B cell (primary cell): Measurements from ENCODE around the gene DNM2. TPM values are rescaled to one million over a fixed set of nuclear protein-coding genes. Genes with fewer than 3 reads are reported as not detected.

Experiments
- ATAC-seq: fragments of 200-7000 bp; cut with Tn5 transposase; one replicate; pipeline ENCODE4 v1.10.0; 2021; ENCODE audit warnings: low read depth, mild to moderate bottlenecking, moderate number of reproducible peaks, moderate library complexity
- CTCF ChIA-PET: fragments of 350-600 bp; sonication (Branson Sonifier 250); formaldehyde crosslinking; loops from one replicate; lab custom pipeline; 2021; ENCODE audit warnings: antibody characterized with exemption, inconsistent platforms; lab: Charles Lee
- POLR2A ChIA-PET: fragments of 350-600 bp; sonication (Branson Sonifier 250); formaldehyde crosslinking; loops from one replicate; lab custom pipeline; 2021; ENCODE audit warnings: antibody characterized with exemption; lab: Charles Lee
- DNase-seq: peaks from one replicate; pipeline ENCODE4 v3.0.0; 2013
- H2AFZ ChIP-seq: 2 replicates; pipeline ENCODE4 v1.6.1; 2012; ENCODE audit warnings: mild to moderate bottlenecking, low read depth, low read length; ENCODE audit not compliant: insufficient read depth, poor library complexity, severe bottlenecking
- H3K27ac ChIP-seq, 2 donors: 1 replicate in 1 of 2; 2 replicates in 1 of 2; pipeline ENCODE4 v1.5.1; 2012 to 2013; ENCODE audit warnings: low read length in 2 of 2, mild to moderate bottlenecking in 2 of 2, moderate library complexity in 1 of 2
- H3K27me3 ChIP-seq, 4 experiments: fragments of 200-600 bp in 1 of 4; sonication (generic) in 1 of 4; replicated peaks in 1 of 4; 1 replicate in 2 of 4; 2 replicates in 2 of 4; pipeline versions ENCODE4 v1.6.1 to v1.7.0; 2013 to 2016; ENCODE audit warnings: low read length in 3 of 4, mild to moderate bottlenecking in 2 of 4, mixed read lengths in 1 of 4, moderate library complexity in 1 of 4; ENCODE audit not compliant: insufficient read depth in 4 of 4, control insufficient read depth in 3 of 4; ENCODE audit errors: control extremely low read depth in 1 of 4
- H3K36me3 ChIP-seq, 2 experiments: replicated peaks in 1 of 2; 1 replicate in 1 of 2; 2 replicates in 1 of 2; pipeline versions ENCODE4 v1.6.1 to v1.7.1; 2013; ENCODE audit warnings: low read length in 1 of 2; ENCODE audit not compliant: insufficient read depth in 2 of 2, control insufficient read depth in 1 of 2; ENCODE audit errors: control extremely low read depth in 1 of 2, extremely low read depth in 1 of 2
- H3K4me1 ChIP-seq, 2 donors: fragments of 200-600 bp in 1 of 2; sonication (generic) in 1 of 2; 1 replicate in 1 of 2; 2 replicates in 1 of 2; pipeline versions ENCODE4 v1.5.1 to v1.6.1; 2013 to 2017; ENCODE audit warnings: low read length in 2 of 2; ENCODE audit not compliant: control insufficient read depth in 2 of 2, insufficient read depth in 2 of 2
- H3K4me2 ChIP-seq: replicated peaks from 2 replicates; pipeline ENCODE3; 2012; ENCODE audit warnings: mild to moderate bottlenecking, low read depth, low read length; ENCODE audit not compliant: poor library complexity, severe bottlenecking
- H3K4me3 ChIP-seq, 5 experiments: fragments of 200-600 bp in 1 of 5; sonication (generic) in 1 of 5; 1 replicate in 3 of 5; 2 replicates in 2 of 5; pipeline versions ENCODE4 v1.5.1 to v1.7.0; 2011 to 2016; ENCODE audit warnings: low read length in 4 of 5, mild to moderate bottlenecking in 4 of 5, low read depth in 2 of 5, control low read depth in 1 of 5, moderate library complexity in 1 of 5; ENCODE audit not compliant: insufficient read depth in 1 of 5; ENCODE audit errors: control extremely low read depth in 1 of 5, extremely low read depth in 1 of 5
- H3K79me2 ChIP-seq: fragments of 200-600 bp; sonication (generic); one replicate; pipeline ENCODE4 v1.6.0; 2016; ENCODE audit warnings: low read length; ENCODE audit not compliant: control insufficient read depth, insufficient read depth
- H3K9ac ChIP-seq: fragments of 200-600 bp; sonication (generic); 2 replicates; pipeline ENCODE4 v1.6.1; 2017; ENCODE audit warnings: mild to moderate bottlenecking, low read length, moderate library complexity
- H3K9me3 ChIP-seq, 3 donors: one replicate each; pipeline versions ENCODE4 v1.6.1 to v1.7.1; 2013; ENCODE audit warnings: low read length in 2 of 3; ENCODE audit not compliant: control insufficient read depth in 2 of 3, insufficient read depth in 1 of 3; ENCODE audit errors: control extremely low read depth in 1 of 3
- H4K20me1 ChIP-seq: 2 replicates; pipeline ENCODE4 v1.6.0; 2012; ENCODE audit warnings: mild to moderate bottlenecking, low read length; ENCODE audit not compliant: insufficient read depth, control insufficient read depth, poor library complexity, severe bottlenecking
- H3K27ac Mint-ChIP-seq: one replicate; pipeline ENCODE4 v1.8.0; 2021; ENCODE audit warnings: mixed read lengths
- H3K27me3 Mint-ChIP-seq: one replicate; pipeline ENCODE4 v1.8.0; 2021; ENCODE audit warnings: mixed read lengths
- H3K4me1 Mint-ChIP-seq: one replicate; pipeline ENCODE4 v1.8.0; 2021; ENCODE audit warnings: mixed read lengths
- H3K4me3 Mint-ChIP-seq: one replicate; pipeline ENCODE4 v1.8.0; 2021; ENCODE audit warnings: mixed read lengths
- H3K9me3 Mint-ChIP-seq: one replicate; pipeline ENCODE4 v1.8.0; 2022; ENCODE audit warnings: mixed read lengths; ENCODE audit not compliant: insufficient read depth
- CTCF ChIP-seq: fragments of 200-600 bp; IDR thresholded peaks from one replicate; pipeline ENCODE4 v1.8.0; 2022; ENCODE audit warnings: antibody characterized with exemption, mild to moderate bottlenecking
- EZH2 ChIP-seq: IDR thresholded peaks from 2 replicates; pipeline ENCODE4 v1.6.1; 2012; ENCODE audit warnings: borderline replicate concordance, low read depth, mild to moderate bottlenecking, moderate library complexity, low read length; ENCODE audit not compliant: insufficient read depth, poor library complexity, severe bottlenecking
- WGBS: methylation state at CpG from one replicate; pipeline ENCODE4 v1.1.5; 2013; ENCODE audit warnings: missing lambda C conversion rate; ENCODE audit not compliant: insufficient coverage; 5-methylcytosine and 5-hydroxymethylcytosine counted together
- intact Hi-C: fragments of 100-400 bp; cut with micrococcal nuclease; formaldehyde crosslinking; loops from one replicate; pipeline ENCODE4 v1.10.0; 2022
- polyA plus RNA-seq: library from polyadenylated mRNA; depleted of rRNA; stranded (reverse); fragments of >200 nt; gene quantifications from 2 replicates; pipeline ENCODE4 v1.2.3, GENCODE V29; 2012
- total RNA-seq, 2 donors: library from RNA; stranded (reverse); fragments of 120-200 nt in 1 of 2; gene quantifications; 1 replicate in 1 of 2; 2 replicates in 1 of 2; pipeline versions ENCODE4 v1.2.3 to v1.2.4, GENCODE V29; 2013 to 2022

DNM2 gene
- total and polyA plus RNA-seq, 2 donors (not counting 1 experiment from before 2014, with no cell fraction given) = 163 to 353 TPM

- no peaks in the 10 kb centered on the region for H4K20me1 ChIP-seq
- Mint-ChIP-seq H3K27ac (no peak overlapping the region), H3K4me3 (no peak overlapping the region), H3K4me1 (no peaks in the 10 kb centered on the region), H3K9me3 (no peaks in the 10 kb centered on the region), H3K27me3 (no peaks in the 10 kb centered on the region)
- no peak for DNase-seq
- H2AFZ ChIP-seq = no peak overlapping the region
- H3K27ac ChIP-seq = no peak overlapping the region
- ChIA-PET POLR2A (no interaction called here), CTCF (interaction anchor here (4.1 kb wide), 1 partner anchor 106 kb away, joined by 31 read pairs; the partner anchor contains the start of gene DNM2)
- TF ChIP-seq EZH2 (no peak), CTCF (no peak)
- intact Hi-C loops = no loop called here
- H3K27me3 ChIP-seq = no peaks in the 10 kb centered on the region
- no peak overlapping the region for H3K4me3 ChIP-seq
- H3K4me2 ChIP-seq = no peak overlapping the region
- H3K4me1 ChIP-seq = no peaks in the 10 kb centered on the region
- WGBS = over 99% methylated on average over 12 of the region's 12 CpGs
- H3K9me3 ChIP-seq = no peaks in the 10 kb centered on the region
- H3K9ac ChIP-seq = no peak overlapping the region
- peaks cover 5% of the 10 kb centered on the region for H3K79me2 ChIP-seq
- H3K36me3 ChIP-seq = peaks cover 7 to 73% of the 10 kb centered on the region in 2 experiments
- no peak for ATAC-seq
Measured at GRCh38 chr19:10823690-10824089, 105.8 kb downstream of the DNM2 start.

- Mint-ChIP-seq H3K9me3 (no peaks in the 10 kb centered on the region), H3K27ac (no peak overlapping the region), H3K27me3 (no peaks in the 10 kb centered on the region), H3K4me1 (no peaks in the 10 kb centered on the region), H3K4me3 (no peak overlapping the region)
- H3K36me3 ChIP-seq = peaks cover 7 to 62% of the 10 kb centered on the region in 2 experiments
- no peak overlapping the region for H3K4me2 ChIP-seq
- no peak overlapping the region for H3K4me3 ChIP-seq
- ATAC-seq (no peak), DNase-seq (no peak)
- WGBS = 83% methylated on average over 6 of the region's 7 CpGs
- intact Hi-C loops = no loop called here
- no peaks in the 10 kb centered on the region for H3K79me2 ChIP-seq
- no peak overlapping the region for H2AFZ ChIP-seq
- no peaks in the 10 kb centered on the region for H3K27me3 ChIP-seq
- H3K9me3 ChIP-seq = no peaks in the 10 kb centered on the region
- TF ChIP-seq EZH2 (no peak), CTCF (no peak)
- no peak overlapping the region for H3K27ac ChIP-seq
- ChIA-PET POLR2A (interaction anchor here (0.6 to 1.0 kb wide), 3 partner anchors 44 to 1024 kb away, joined by 4 to 8 read pairs (median 7); no protein-coding TSS in a partner anchor), CTCF (no interaction called here)
- H4K20me1 ChIP-seq = no peaks in the 10 kb centered on the region
- no peak overlapping the region for H3K9ac ChIP-seq
- H3K4me1 ChIP-seq = no peaks in the 10 kb centered on the region
Measured at GRCh38 chr19:10826231-10826630, 108.4 kb downstream of the DNM2 start.
